ENCODE data around the gene LDLRAD4.

Gene LDLRAD4

DNA sequence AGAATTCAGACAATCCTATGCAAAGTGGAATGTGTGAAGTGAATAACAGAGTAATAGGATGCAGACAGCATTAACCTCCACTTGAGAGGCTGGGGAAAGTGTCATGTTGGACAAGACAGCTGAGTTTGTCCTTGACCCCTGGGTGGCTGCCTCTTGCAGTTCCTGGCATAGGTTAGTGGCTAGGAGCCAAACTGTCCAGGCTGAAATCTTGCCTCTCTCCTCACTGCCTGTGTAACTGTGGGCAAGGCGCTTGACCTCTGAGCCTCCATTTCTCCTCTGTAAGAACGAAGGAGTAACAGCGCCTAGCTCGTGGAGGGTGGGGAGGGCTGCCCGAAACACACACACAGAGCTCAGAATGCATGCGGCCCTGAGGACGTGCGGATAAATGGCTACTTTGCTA, 34.8 kb upstream of the LDLRAD4 start:
- ATAC-seq, result no peak
- TF ChIP-seq, protein P1, sequence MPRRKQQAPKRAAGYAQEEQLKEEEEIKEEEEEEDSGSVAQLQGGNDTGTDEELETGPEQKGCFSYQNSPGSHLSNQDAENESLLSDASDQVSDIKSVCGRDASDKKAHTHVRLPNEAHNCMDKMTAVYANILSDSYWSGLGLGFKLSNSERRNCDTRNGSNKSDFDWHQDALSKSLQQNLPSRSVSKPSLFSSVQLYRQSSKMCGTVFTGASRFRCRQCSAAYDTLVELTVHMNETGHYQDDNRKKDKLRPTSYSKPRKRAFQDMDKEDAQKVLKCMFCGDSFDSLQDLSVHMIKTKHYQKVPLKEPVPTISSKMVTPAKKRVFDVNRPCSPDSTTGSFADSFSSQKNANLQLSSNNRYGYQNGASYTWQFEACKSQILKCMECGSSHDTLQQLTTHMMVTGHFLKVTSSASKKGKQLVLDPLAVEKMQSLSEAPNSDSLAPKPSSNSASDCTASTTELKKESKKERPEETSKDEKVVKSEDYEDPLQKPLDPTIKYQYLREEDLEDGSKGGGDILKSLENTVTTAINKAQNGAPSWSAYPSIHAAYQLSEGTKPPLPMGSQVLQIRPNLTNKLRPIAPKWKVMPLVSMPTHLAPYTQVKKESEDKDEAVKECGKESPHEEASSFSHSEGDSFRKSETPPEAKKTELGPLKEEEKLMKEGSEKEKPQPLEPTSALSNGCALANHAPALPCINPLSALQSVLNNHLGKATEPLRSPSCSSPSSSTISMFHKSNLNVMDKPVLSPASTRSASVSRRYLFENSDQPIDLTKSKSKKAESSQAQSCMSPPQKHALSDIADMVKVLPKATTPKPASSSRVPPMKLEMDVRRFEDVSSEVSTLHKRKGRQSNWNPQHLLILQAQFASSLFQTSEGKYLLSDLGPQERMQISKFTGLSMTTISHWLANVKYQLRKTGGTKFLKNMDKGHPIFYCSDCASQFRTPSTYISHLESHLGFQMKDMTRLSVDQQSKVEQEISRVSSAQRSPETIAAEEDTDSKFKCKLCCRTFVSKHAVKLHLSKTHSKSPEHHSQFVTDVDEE (CRISPR knock-in tag; IDR thresholded peaks at IDR 0.05), result no peak
- TF ChIP-seq TCF4 (CRISPR knock-in tag; IDR thresholded peaks at IDR 0.05; ENCODE audit: borderline replicate concordance), result no peak

DNA sequence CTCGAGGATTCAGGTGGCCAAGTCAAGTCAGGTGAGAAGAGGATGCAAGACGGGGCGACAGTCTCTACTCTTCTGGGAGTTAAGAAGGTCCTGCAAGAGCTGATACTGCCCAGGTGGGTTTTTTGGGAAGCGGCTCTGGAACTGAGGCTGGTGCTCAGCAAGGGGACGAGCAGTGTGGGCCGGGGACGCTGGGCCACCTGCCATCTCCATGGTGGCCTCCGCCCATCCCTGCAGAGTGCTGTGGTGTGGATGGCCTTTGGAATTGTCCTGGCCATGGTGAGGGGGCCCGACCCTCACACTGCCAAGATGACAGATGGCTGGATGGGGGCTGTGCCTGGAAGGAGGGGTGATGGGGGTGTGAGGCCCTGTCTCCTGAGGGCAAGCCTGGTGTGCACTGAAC, 34.2 kb upstream of the LDLRAD4 start:
- no peak for ATAC-seq
- TF ChIP-seq ARNTL (CRISPR knock-in tag; IDR thresholded peaks at IDR 0.05; ENCODE audit: borderline replicate concordance, low read depth) (no peak), ZC3H10 (CRISPR knock-in tag; IDR thresholded peaks at IDR 0.05) (no peak), RARB (CRISPR knock-in tag; IDR thresholded peaks at IDR 0.05) (no peak), TOX (CRISPR knock-in tag; IDR thresholded peaks at IDR 0.05; ENCODE audit: borderline replicate concordance) (no peak), ISL1 (CRISPR knock-in tag; IDR thresholded peaks at IDR 0.05) (no peak), TCF4 (CRISPR knock-in tag; IDR thresholded peaks at IDR 0.05; ENCODE audit: borderline replicate concordance) (no peak), OSR1 (CRISPR knock-in tag; IDR thresholded peaks at IDR 0.05) (no peak), SNAI2 (CRISPR knock-in tag; IDR thresholded peaks at IDR 0.05) (no peak), GLIS3 (CRISPR knock-in tag; IDR thresholded peaks at IDR 0.05) (no peak), ESRRG (CRISPR knock-in tag; IDR thresholded peaks at IDR 0.05) (no peak), PPARA (CRISPR knock-in tag; IDR thresholded peaks at IDR 0.05; ENCODE audit: borderline replicate concordance) (no peak), ZFP3 (CRISPR knock-in tag; IDR thresholded peaks at IDR 0.05) (no peak), ZFP30 (CRISPR knock-in tag; IDR thresholded peaks at IDR 0.05) (no peak), ZNF8 (CRISPR knock-in tag; IDR thresholded peaks at IDR 0.05) (no peak), CSDC2 (CRISPR knock-in tag; IDR thresholded peaks at IDR 0.05) (no peak)
- TF ChIP-seq, protein P1 (CRISPR knock-in tag; IDR thresholded peaks at IDR 0.05), result no peak
- TF ChIP-seq, protein P2, sequence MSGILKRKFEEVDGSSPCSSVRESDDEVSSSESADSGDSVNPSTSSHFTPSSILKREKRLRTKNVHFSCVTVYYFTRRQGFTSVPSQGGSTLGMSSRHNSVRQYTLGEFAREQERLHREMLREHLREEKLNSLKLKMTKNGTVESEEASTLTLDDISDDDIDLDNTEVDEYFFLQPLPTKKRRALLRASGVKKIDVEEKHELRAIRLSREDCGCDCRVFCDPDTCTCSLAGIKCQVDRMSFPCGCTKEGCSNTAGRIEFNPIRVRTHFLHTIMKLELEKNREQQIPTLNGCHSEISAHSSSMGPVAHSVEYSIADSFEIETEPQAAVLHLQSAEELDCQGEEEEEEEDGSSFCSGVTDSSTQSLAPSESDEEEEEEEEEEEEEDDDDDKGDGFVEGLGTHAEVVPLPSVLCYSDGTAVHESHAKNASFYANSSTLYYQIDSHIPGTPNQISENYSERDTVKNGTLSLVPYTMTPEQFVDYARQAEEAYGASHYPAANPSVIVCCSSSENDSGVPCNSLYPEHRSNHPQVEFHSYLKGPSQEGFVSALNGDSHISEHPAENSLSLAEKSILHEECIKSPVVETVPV (CRISPR knock-in tag; IDR thresholded peaks at IDR 0.05), result no peak
- TF ChIP-seq, protein P3, sequence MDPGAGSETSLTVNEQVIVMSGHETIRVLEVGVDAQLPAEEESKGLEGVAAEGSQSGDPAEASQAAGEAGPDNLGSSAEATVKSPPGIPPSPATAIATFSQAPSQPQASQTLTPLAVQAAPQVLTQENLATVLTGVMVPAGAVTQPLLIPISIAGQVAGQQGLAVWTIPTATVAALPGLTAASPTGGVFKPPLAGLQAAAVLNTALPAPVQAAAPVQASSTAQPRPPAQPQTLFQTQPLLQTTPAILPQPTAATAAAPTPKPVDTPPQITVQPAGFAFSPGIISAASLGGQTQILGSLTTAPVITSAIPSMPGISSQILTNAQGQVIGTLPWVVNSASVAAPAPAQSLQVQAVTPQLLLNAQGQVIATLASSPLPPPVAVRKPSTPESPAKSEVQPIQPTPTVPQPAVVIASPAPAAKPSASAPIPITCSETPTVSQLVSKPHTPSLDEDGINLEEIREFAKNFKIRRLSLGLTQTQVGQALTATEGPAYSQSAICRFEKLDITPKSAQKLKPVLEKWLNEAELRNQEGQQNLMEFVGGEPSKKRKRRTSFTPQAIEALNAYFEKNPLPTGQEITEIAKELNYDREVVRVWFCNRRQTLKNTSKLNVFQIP (CRISPR knock-in tag; IDR thresholded peaks at IDR 0.05; ENCODE audit: borderline replicate concordance, low read depth), result no peak
- TF ChIP-seq, protein P4, sequence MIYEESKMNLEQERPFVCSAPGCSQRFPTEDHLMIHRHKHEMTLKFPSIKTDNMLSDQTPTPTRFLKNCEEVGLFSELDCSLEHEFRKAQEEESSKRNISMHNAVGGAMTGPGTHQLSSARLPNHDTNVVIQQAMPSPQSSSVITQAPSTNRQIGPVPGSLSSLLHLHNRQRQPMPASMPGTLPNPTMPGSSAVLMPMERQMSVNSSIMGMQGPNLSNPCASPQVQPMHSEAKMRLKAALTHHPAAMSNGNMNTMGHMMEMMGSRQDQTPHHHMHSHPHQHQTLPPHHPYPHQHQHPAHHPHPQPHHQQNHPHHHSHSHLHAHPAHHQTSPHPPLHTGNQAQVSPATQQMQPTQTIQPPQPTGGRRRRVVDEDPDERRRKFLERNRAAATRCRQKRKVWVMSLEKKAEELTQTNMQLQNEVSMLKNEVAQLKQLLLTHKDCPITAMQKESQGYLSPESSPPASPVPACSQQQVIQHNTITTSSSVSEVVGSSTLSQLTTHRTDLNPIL (CRISPR knock-in tag; IDR thresholded peaks at IDR 0.05; ENCODE audit: low read depth), result no peak
- TF ChIP-seq, protein P5, sequence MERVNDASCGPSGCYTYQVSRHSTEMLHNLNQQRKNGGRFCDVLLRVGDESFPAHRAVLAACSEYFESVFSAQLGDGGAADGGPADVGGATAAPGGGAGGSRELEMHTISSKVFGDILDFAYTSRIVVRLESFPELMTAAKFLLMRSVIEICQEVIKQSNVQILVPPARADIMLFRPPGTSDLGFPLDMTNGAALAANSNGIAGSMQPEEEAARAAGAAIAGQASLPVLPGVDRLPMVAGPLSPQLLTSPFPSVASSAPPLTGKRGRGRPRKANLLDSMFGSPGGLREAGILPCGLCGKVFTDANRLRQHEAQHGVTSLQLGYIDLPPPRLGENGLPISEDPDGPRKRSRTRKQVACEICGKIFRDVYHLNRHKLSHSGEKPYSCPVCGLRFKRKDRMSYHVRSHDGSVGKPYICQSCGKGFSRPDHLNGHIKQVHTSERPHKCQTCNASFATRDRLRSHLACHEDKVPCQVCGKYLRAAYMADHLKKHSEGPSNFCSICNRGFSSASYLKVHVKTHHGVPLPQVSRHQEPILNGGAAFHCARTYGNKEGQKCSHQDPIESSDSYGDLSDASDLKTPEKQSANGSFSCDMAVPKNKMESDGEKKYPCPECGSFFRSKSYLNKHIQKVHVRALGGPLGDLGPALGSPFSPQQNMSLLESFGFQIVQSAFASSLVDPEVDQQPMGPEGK (CRISPR knock-in tag; IDR thresholded peaks at IDR 0.05; ENCODE audit: borderline replicate concordance), result no peak

All from SK-N-SH treated with all-trans-retinoic acid at 6 μM for 48 hours (cell line).